Adrenal gland (tissue), 12 donors: ENCODE results near the gene ZNF420. TPM values are rescaled to one million over a fixed set of nuclear protein-coding genes. Genes with fewer than 3 reads are reported as not detected.
"Not testable (repeated sequence)": the region's sequence is repeated elsewhere in the genome, so short reads cannot be mapped to it uniquely, and the experiment has no call there.

Experiments used
- DNase-seq, 7 donors: peaks; one replicate each; pipeline ENCODE4 v3.0.0-alpha.2; 2019 to 2020
- H3K27ac ChIP-seq, 5 donors: fragments of 200-600 bp; sonication (generic) in 4 of 5; 1 replicate in 3 of 5; 2 replicates in 2 of 5; pipeline versions ENCODE4 v1.5.1 to v1.8.0; 2016 to 2020; ENCODE audit warnings: mild to moderate bottlenecking in 1 of 5
- H3K27me3 ChIP-seq: fragments of 200-600 bp; 2 replicates; pipeline ENCODE4 v1.8.0; 2021
- H3K36me3 ChIP-seq, 2 donors: fragments of 200-600 bp; replicated peaks in 1 of 2; 1 replicate in 1 of 2; 2 replicates in 1 of 2; pipeline versions ENCODE4 v1.5.1 to v1.8.0; 2018 to 2022
- H3K4me1 ChIP-seq, 2 donors: fragments of 200-600 bp; replicated peaks in 1 of 2; 1 replicate in 1 of 2; 2 replicates in 1 of 2; pipeline versions ENCODE4 v1.5.1 to v1.8.0; 2018 to 2021
- H3K4me3 ChIP-seq, 4 donors: fragments of 200-600 bp; sonication (generic) in 3 of 4; one replicate each; pipeline ENCODE4 v1.5.1; 2016 to 2018
- H3K9me3 ChIP-seq, 3 donors: fragments of 200-600 bp; sonication (generic) in 1 of 3; replicated peaks in 1 of 3; 1 replicate in 2 of 3; 2 replicates in 1 of 3; pipeline versions ENCODE4 v1.5.1 to v1.8.0; 2016 to 2021
- CTCF ChIP-seq, 6 experiments: fragments of 450-650 bp in 4 of 6; fragments of 200-600 bp in 2 of 6; sonication (generic) in 1 of 6; IDR thresholded peaks; 1 replicate in 5 of 6; 2 replicates in 1 of 6; pipeline versions ENCODE4 v1.5.1 to v1.8.0; 2016 to 2021; ENCODE audit warnings: antibody characterized with exemption in 6 of 6, mild to moderate bottlenecking in 2 of 6, moderate library complexity in 1 of 6
- POLR2A ChIP-seq, 2 donors: fragments of 450-650 bp; IDR thresholded peaks; one replicate each; pipeline ENCODE4 v1.6.1; 2017; ENCODE audit warnings: antibody characterized with exemption in 2 of 2, mild to moderate bottlenecking in 2 of 2, moderate library complexity in 1 of 2
- WGBS, 4 donors: extraction: QIAGEN DNeasy Blood & Tissue Kit in 2 of 4; methylation state at CpG; one replicate each; pipeline versions ENCODE4 v1.1.5 to v1.1.7; 2013 to 2017; 5-methylcytosine and 5-hydroxymethylcytosine counted together
- intact Hi-C, 2 donors: fragments of 100-400 bp; cut with DNase I; formaldehyde crosslinking; loops; one replicate each; pipeline versions ENCODE4 v1.14.1 to v1.15.0; 2022 to 2023
- polyA plus RNA-seq, 3 donors: library from polyadenylated mRNA; stranded (reverse); fragments of 200-250 nt in 2 of 3; fragments of 350-450 nt in 1 of 3; fragmentation: Illumina TruSeq in 1 of 3; extraction: RNeasy Lipid Tissue Mini Kit (QIAGEN cat#74804) in 1 of 3; gene quantifications; one replicate each; pipeline ENCODE4 v1.2.3, GENCODE V29; 2013 to 2014
- total RNA-seq, 9 donors: library from RNA; depleted of rRNA in 4 of 9; stranded (reverse); fragments of >200 nt in 4 of 9; fragments of 120-200 nt in 1 of 9; fragmentation: NEBNext Ultra II Directional in 1 of 9; extraction: Animal tissue kit (Norgen Biotek cat#: 25700) in 1 of 9; gene quantifications; one replicate each; pipeline versions ENCODE4 v1.1.0 to v1.2.4, GENCODE V29; 2013 to 2023
- donor health status: healthy with polysubstance abuse.
- donor health status: Bipolar disorder and iron deficiency.
- donor health status: DM: yes; HTN: yes; CAD: no.
- donor health status: DM: no; HTN: no; CAD: no.
- donor health status: DM: no; HTN: no; CAD: no.
- donor health status: DM: yes; HTN: yes; CAD: no.

ZNF420 gene
- total and polyA plus RNA-seq, 12 donors = 3.0 to 20.6 (median 11.4) TPM

GRCh38 chr19:37056776-37057175 is 21.5 kb upstream of the ZNF420 start:
- H3K27ac ChIP-seq = no peak overlapping the region
- H3K36me3 ChIP-seq = no peaks in the 10 kb centered on the region
- no peak for TF ChIP-seq CTCF (IDR thresholded peaks at IDR 0.05)
- WGBS, 4 donors = 94 to 98% (median 95%) methylated on average over 13 to 24 of the region's 24 CpGs
- DNase-seq = no peak
- no peak overlapping the region for H3K4me3 ChIP-seq
- intact Hi-C loops = no loop called here
- H3K27me3 ChIP-seq = no peaks in the 10 kb centered on the region
- H3K4me1 ChIP-seq = no peaks in the 10 kb centered on the region
- peaks cover 0 to 5% (median 0%) of the 10 kb centered on the region in 3 donors for H3K9me3 ChIP-seq

- Histone ChIP-seq H3K27me3 (no peaks in the 10 kb centered on the region), H3K4me1 (peaks cover 0 to 9% of the 10 kb centered on the region in 2 donors), H3K27ac (no peak overlapping the region), H3K36me3 (no peaks in the 10 kb centered on the region), H3K4me3 (no peak overlapping the region), H3K9me3 (peaks cover 0 to 5% (median 0%) of the 10 kb centered on the region in 3 donors)
- 48 to 58% (median 50%) methylated on average over 20 to 39 of the region's 39 CpGs; no CpG with 5 or more reads in 1 of the 4 donors for WGBS, 4 donors
- DNase-seq = no peak
- TF ChIP-seq CTCF (IDR thresholded peaks at IDR 0.05) (no peak), POLR2A (IDR thresholded peaks at IDR 0.05) (no peak)
- intact Hi-C loops = no loop called here
These were observed 19.1 kb upstream of the ZNF420 start for GRCh38 chr19:37059142-37059541.

- H3K9me3 ChIP-seq, intact Hi-C loops, H3K36me3 ChIP-seq, H3K4me3 ChIP-seq, H3K27ac ChIP-seq, H3K4me1 ChIP-seq, DNase-seq, H3K27me3 ChIP-seq: not testable (repeated sequence)
- 85 to 91% (median 91%) methylated on average over 4 of the region's 4 CpGs for WGBS, 4 donors
These were observed 13.3 kb upstream of the ZNF420 start for GRCh38 chr19:37064886-37065285.

GRCh38 chr19:37074111-37074510 is 4.1 kb upstream of the ZNF420 start:
- peaks cover 3 to 8% of the 10 kb centered on the region in 2 donors for H3K4me1 ChIP-seq
- H3K9me3 ChIP-seq = peaks cover 0 to 11% (median 0%) of the 10 kb centered on the region in 3 donors
- no peak overlapping the region for H3K27ac ChIP-seq
- intact Hi-C loops = no loop called here
- no peaks in the 10 kb centered on the region for H3K27me3 ChIP-seq
- H3K36me3 ChIP-seq = no peaks in the 10 kb centered on the region
- no peak overlapping the region for H3K4me3 ChIP-seq
- no peak for DNase-seq
- TF ChIP-seq POLR2A (IDR thresholded peaks at IDR 0.05) (no peak), CTCF (IDR thresholded peaks at IDR 0.05) (no peak)

- no peak overlapping the region for H3K4me3 ChIP-seq
- H3K4me1 ChIP-seq = peaks cover 7 to 15% of the 10 kb centered on the region in 2 donors
- H3K27me3 ChIP-seq = no peaks in the 10 kb centered on the region
- no peaks in the 10 kb centered on the region for H3K36me3 ChIP-seq
- WGBS, 4 donors = 8 to 31% (median 19%) methylated on average over 2 of the region's 2 CpGs
- no peak for TF ChIP-seq CTCF (IDR thresholded peaks at IDR 0.05)
- TF ChIP-seq POLR2A (IDR thresholded peaks at IDR 0.05) = no peak
- no peak overlapping the region for H3K27ac ChIP-seq
- peaks cover 0 to 5% (median 0%) of the 10 kb centered on the region in 3 donors for H3K9me3 ChIP-seq
- no peak for DNase-seq
- intact Hi-C loops = no loop called here
These were observed 3.3 kb upstream of the ZNF420 start for GRCh38 chr19:37074819-37075362.

GRCh38 chr19:37076524-37076923 is 1.7 kb upstream of the ZNF420 start:
- H3K9me3 ChIP-seq, H3K27me3 ChIP-seq, H3K36me3 ChIP-seq, DNase-seq, H3K4me3 ChIP-seq, intact Hi-C loops, H3K27ac ChIP-seq: not testable (repeated sequence)
- H3K4me1 ChIP-seq = peaks cover 7 to 15% of the 10 kb centered on the region in 2 donors
- 93 to 95% (median 94%) methylated on average over 4 of the region's 4 CpGs for WGBS, 4 donors
